GM21381 (cell line): ENCODE measurements around the gene SLC10A7.
A peak's percentile ranks its signal among the peaks of the same experiment; 100 is the strongest.

Source experiments
- ATAC-seq: cut with Tn5 transposase; IDR thresholded peaks from one replicate; pipeline ENCODE4 v1.9.1; 2021; ENCODE audit warnings: mild to moderate bottlenecking, moderate library complexity; ENCODE audit not compliant: unreplicated experiment

The SLC10A7 gene

DNA sequence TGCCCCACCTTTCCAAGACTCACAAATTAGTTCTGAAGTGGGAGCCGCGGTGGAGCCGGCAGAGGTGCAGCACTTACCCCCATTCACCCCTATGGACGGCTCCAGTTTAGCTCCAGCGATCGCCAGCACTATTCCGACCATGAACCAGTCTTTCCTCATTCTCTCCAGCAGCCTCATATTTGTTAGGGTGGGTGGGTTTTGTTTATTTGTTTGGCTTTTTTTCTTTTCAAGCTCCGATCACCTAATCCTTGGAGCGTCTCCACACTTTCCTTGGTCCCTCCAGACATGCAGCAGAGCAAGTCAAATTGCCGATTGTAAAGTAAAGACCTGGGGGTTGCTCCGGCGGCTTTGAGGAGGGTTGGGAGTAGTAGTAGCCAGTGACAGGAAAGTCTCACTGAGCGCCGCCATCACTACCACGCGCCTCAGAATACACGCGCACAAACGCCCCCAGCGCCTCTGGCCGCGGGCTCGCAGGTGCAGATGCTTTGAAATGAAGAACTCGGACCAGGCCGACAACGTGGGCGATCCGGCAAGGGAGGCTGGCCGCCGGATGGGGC is at the start of gene SLC10A7:
Gene SLC10A7 (minus strand): TSS at position 400 of the 557 bp plus-strand sequence. CDS start 223 bp downstream, at position 177.
- peak; percentile 76 for ATAC-seq

DNA sequence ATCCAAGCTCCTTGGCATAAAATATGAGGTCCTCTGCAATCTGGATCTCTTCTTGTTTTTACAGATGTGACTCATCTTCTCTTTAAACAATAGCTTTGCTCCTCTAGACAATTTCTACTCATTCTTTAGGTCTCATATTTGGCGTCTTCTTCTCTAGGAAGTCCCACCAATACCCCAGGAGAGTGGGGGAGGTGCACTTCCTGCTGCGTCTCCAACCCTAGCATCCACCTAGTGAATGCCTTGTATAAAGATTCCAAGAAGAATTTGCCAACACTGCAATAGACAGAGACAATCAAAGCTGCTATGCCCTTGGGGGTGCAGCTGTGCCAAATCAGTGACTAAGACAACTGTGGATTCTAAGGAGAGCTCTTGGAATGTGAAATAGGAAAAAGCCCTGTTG is 45.7 kb upstream of the SLC10A7 start:
- no peak for ATAC-seq

GRCh38 chr4:146564492-146564891 is 42.8 kb upstream of the SLC10A7 start:
- ATAC-seq, result no peak

GRCh38 chr4:146550161-146550560 is 28.4 kb upstream of the SLC10A7 start:
- ATAC-seq, result no peak

- no peak for ATAC-seq
Measured at GRCh38 chr4:146548443-146548842, 26.7 kb upstream of the SLC10A7 start.

- no peak for ATAC-seq
Measured at GRCh38 chr4:146545102-146545501, 23.4 kb upstream of the SLC10A7 start.

DNA sequence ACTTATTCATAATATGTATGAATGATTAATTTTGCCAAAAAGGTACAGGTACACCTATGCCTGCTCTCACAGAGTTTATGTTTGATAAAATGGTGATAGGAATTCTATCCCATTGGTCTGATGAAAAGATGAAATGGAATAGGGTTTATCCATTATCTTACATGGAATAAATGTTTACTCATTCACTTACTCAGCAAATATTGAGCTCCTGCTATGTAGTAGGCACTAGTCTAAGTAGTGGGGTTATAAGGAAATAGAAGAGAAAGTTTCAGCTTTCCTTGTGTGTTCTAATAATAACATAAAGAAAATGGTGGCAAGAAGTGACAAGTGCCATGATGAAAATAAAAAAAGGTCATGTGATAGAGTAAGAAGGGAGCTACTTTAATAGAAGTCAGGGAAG is 12.4 kb upstream of the SLC10A7 start:
- no peak for ATAC-seq

DNA sequence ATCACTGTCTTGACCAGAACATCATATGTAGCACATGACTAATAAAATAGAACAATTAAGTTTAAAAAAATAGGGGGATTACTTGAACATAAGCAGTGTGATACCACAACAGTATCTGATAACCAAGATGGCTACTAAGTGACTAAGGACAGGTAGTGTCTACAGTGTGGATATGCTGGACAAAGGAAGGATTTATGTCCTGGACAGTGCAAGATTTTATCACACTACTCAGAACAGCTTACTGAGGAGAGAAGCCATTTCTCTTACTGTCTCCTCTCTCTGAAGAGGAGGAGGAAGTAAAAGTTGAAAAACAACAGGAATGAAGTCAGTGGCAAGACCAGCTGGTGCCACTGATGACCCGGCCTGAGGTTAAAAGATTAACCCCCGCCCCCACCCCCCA is 4.0 kb upstream of the SLC10A7 start:
- no peak for ATAC-seq

DNA sequence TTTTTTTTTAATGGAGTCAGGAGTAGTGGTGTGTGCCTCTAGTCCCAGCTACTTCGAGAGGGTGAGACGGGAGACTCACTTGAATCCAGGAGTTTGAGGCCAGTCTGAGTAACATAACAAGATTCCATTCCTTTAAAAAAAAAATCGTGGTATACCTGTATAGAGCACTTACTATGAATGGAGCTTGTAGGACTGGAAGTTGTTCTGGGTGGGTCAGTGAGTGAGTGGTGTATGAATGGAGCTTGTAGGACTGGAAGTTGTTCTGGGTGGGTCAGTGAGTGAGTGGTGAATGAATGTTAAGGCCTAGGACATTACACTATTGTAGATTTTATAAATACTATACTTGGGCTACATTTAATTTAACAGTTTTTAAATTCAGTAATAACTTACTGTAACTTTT is 2.9 kb upstream of the SLC10A7 start:
- ATAC-seq, result no peak

DNA sequence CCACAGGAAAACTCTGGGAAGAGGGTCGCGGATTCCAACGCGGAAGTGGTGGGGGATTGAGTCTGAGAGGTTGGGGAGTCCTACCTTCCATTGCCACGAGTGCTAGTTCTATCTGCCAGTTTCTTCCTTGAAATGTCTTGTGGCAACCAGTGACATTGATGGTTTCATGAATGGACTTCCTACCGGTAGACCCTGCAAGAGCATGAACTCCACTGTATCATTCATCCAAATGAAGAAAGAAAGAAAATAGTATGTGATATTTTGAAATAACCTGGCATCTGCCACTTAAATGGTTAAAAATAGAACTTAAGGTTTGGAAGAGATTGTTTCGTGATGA is 1.1 kb upstream of the SLC10A7 start:
- peak; percentile 25 for ATAC-seq

DNA sequence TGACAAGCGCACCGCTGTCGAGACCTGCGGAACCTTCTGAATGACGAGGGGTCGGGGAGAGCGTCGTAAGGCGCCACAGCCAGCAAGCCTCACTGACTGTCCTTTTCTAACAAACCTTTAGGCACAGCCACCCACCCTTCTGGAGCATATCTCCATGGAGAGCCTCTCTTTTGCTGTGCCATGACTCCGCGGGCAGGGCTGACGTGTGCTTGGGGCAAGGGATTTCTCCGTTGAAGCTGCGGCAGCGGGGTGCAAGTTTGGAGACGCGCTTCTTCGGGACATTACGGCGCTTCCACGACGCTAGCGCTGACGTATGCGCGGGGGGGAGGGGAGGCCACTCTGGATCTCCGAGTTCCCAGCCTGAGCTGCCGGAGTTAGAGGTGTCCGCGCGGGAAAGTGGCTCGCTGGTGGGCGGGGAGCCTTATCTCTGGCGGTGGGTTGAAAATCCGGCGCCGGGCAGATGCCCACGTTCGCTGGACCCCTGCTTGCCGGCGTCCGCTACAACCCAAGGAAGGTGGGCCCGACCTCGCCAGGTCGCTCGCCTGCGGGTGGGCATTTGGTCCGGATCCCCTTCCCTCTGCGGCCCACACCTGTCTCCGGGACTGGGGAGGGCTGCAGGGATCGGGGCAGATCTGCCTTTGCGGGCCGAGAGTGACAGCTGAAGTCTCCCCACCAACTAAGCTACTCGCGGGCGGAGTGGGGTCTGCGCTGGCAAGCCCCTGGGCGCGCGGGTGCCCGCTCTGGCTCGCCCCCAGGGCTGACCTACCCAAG is 543 bp upstream of the SLC10A7 start:
- ATAC-seq, result peak; percentile 70

DNA sequence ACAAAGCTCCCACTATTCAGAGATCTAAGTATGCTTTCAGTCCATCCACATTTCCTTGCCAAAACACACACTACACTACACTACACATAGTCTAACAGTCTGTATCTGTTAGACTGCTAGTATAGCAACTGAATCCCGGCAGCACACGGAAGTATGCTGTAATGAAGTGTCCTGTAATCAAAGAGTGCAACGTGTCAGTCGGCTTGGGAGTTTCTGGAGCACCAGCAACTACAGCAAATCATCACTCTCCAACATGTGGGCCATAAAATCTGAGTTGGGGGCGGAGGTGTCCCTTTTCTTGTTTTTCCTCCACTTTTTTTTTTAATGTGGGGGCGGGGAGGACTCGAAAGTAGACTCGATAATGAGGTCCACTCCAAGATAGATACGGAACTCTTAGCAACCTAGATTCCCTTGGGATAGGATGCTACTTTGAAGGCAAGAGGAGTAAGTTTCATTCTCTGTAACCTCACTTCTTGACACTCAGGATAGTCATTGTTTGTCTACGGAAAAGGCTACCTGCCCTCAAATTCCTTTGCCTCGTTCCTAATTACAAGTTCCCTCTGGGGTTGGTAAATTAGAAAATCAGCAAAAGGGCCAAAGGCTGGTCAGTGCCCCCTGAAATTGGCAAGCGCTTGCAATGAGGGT is 722 bp downstream of the SLC10A7 start:
- ATAC-seq, result peak; percentile 42

GRCh38 chr4:146514651-146515357 is 6.9 kb downstream of the SLC10A7 start:
- ATAC-seq, result no peak

DNA sequence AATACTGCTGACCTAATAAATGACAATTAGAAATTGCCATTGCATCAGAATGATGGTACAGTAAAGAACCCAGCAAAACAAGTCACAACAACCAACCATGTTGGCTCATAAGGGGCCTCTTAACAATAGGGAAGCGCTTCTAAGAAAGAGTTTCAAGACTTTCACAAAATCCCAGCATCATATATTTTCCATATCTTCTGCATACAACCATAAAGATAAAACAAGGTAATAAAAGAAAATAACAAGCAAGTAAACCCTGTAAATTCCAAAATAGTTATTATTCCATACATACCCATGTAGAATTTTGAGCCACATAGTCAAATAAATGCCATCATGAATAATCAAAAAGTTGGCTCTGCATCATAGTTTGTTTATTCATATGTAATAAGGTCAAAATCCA is 8.2 kb downstream of the SLC10A7 start:
- no peak for ATAC-seq

GRCh38 chr4:146511381-146511780 is 10.4 kb downstream of the SLC10A7 start:
- ATAC-seq, result no peak

DNA sequence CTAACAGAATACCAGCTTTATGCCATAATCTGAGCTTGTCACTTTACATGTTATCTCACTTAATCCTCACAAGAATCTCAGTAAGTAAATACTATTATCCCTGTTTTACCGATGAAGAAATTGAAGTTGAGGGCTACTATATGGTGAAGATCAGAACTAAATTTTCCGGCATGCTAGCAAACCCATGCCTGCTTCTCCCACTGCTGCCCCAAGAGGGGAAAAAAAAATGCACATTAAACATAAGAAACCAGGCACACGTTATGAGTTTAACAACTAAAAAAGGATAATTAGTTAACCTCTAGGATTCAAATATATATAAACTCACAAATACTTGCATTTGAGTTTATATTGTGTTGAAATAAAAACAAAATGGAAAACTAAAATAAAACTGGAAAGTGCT is 10.8 kb downstream of the SLC10A7 start:
- ATAC-seq, result no peak

DNA sequence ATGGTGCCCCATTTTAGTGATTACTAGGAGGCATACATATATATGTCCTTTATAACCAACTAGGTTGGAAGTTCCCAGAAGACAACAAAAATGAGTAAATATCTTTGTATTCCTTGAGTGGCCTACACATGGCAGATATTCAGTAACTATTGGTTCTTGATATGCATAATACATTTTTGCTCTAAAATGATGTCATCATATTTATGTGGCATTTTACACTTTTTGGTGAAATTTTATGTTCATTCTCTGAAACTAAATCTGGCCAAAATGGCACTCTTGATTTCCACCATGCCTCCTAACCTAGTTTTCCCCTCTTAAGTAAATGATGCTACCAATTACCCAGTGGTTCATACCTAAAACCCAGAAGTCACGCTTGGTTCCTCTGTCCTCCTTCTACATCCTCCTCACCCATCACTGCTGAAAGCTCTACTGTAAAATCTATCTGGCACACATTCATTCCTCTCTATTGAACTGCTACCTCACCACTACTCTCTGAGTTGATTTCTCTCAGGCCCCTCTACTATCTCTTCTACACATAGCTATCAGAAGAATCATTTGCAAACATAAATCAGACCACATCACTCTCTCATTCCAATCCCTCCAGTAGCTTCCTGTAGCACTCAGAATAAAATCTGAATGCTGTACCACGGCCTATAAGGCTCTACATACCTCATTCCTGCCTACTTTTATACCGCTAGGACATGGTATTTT is 13.4 kb downstream of the SLC10A7 start:
- ATAC-seq, result no peak

DNA sequence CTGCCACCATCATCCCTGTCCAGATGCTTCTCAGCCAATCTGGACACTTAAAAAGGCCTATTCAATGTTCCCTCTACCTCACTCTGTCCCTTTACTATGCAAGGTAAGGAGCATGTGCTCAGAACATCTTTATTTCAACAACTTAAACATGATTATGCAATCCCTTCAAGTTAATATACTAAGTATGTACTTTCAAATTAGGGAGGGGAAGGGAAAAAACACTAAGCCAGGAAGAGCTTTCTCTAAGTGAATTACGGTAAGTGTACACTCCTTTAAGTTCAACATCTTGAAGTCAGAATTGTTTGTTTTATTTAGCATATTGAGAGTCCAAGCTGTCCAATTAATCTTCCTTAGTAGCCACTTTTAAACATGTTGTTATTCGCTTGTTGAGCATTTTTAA is 14.1 kb downstream of the SLC10A7 start:
- no peak for ATAC-seq

DNA sequence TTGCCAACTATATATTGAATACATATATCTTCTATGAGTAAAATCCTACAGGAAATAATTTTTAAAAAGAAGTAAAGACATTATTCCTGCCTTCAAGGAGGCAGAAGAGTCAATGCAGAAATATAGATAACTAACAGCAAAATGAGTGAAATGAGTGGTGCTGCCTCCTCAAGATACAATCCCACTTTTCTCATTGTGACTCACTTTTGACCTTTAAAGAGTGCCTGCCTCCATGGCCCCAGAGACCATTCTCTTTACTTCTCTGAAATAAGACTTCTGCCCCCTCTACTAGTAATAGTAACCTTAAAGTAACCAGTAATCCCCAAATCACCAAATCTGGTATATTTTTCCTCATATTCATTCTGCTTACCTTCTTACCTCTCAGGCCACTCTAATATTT is 15.5 kb downstream of the SLC10A7 start:
- no peak for ATAC-seq

- no peak for ATAC-seq
Measured at GRCh38 chr4:146500216-146500615, 21.5 kb downstream of the SLC10A7 start.

DNA sequence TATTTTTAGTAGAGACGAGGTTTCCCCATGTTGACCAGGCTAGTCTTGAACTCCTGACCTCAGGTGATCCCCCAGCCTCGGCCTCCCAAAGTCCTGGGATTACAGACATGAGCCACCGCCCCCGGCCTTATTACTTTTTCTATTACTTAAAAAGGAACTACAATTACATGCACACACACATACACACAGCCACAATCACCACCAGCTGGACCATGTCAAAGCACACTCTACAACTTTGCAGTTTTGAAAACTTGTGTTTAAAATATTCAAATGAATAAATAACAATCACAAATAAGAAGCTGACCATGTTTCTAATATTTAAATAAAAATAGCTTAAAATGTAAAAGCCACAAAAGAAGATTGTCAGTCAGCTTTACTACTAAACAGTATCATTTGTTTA is 23.4 kb downstream of the SLC10A7 start:
- no peak for ATAC-seq
